Tongue (tissue), 2 donors: ENCODE data around the gene ADGRD2. TPM values are rescaled to one million over a fixed set of nuclear protein-coding genes. Genes with fewer than 3 reads are reported as not detected.

ENCODE experiments used
- DNase-seq: peaks from one replicate; pipeline ENCODE4 v3.0.0-alpha.2; 2015
- total RNA-seq: library from RNA; depleted of rRNA; stranded (reverse); fragments of >200 nt; gene quantifications from one replicate; pipeline ENCODE4 v1.2.3, GENCODE V29; 2014

Gene ADGRD2
- total RNA-seq, 1 donor from 2014 or later = not detected

- DNase-seq = no peak
These were observed 29.8 kb downstream of the ADGRD2 start for GRCh38 chr9:124479947-124480620.

- no peak for DNase-seq
These were observed 30.4 kb downstream of the ADGRD2 start for GRCh38 chr9:124480621-124480981.

- no peak for DNase-seq
These were observed 30.9 kb downstream of the ADGRD2 start for GRCh38 chr9:124481115-124481514.

- no peak for DNase-seq
These were observed 32.3 kb downstream of the ADGRD2 start for GRCh38 chr9:124482431-124483031.

- no peak for DNase-seq
These were observed 33.2 kb downstream of the ADGRD2 start for GRCh38 chr9:124483481-124483880.

- DNase-seq = no peak
These were observed 35.0 kb downstream of the ADGRD2 start for GRCh38 chr9:124485201-124485600.

GRCh38 chr9:124485936-124486335 lies 35.7 kb downstream of the ADGRD2 start:
- DNase-seq = no peak

GRCh38 chr9:124486778-124487259 lies 36.6 kb downstream of the ADGRD2 start:
- no peak for DNase-seq

GRCh38 chr9:124487260-124488182 lies 37.3 kb downstream of the ADGRD2 start:
- no peak for DNase-seq

GRCh38 chr9:124488641-124489210 lies 38.5 kb downstream of the ADGRD2 start:
- DNase-seq = no peak

GRCh38 chr9:124489222-124489621 lies 39.0 kb downstream of the ADGRD2 start:
- no peak for DNase-seq

- no peak for DNase-seq
These were observed 39.8 kb downstream of the ADGRD2 start for GRCh38 chr9:124490004-124490403.

GRCh38 chr9:124491049-124491975 lies 41.1 kb downstream of the ADGRD2 start:
- no peak for DNase-seq

- no peak for DNase-seq
These were observed 42.6 kb downstream of the ADGRD2 start for GRCh38 chr9:124492818-124493217.

- no peak for DNase-seq
These were observed 43.0 kb downstream of the ADGRD2 start for GRCh38 chr9:124493218-124493617.

GRCh38 chr9:124493794-124494479 lies 43.7 kb downstream of the ADGRD2 start:
- DNase-seq = no peak

- no peak for DNase-seq
These were observed 45.1 kb downstream of the ADGRD2 start for GRCh38 chr9:124495126-124496074.

- no peak for DNase-seq
These were observed 45.8 kb downstream of the ADGRD2 start for GRCh38 chr9:124496075-124496449.

GRCh38 chr9:124496463-124496862 lies 46.2 kb downstream of the ADGRD2 start:
- DNase-seq = no peak

GRCh38 chr9:124497441-124497840 lies 47.2 kb downstream of the ADGRD2 start:
- DNase-seq = no peak
